Activated CD4-positive, alpha-beta T cell treated with anti-CD3 and anti-CD28 coated beads for 4 hours (primary cell): ENCODE data around the gene KHDC4.

Experiments used
- DNase-seq, 2 donors: peaks; one replicate each; pipeline ENCODE4 v3.0.0-alpha.2; 2020

Gene KHDC4

DNA sequence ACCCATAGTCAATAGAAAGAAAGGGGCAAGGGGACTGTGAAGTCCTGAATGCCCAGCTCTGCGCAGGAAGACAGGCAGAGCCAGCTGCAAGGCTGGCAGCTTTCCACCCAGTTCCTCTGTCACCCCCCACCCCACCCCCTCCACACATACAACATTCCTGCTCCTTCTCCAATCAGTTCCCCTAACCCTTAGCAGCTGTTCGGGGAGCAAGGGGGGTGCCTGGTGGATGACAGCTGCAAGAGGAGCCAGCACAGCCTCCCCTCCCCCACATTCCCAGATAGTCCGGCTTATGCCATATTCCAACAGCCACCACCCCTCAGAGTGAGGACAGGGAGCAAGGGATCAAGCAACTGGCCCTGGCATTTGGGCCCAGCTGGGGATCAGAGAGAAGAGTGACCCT, 34.5 kb upstream of the KHDC4 start:
- DNase-seq = no peak

DNA sequence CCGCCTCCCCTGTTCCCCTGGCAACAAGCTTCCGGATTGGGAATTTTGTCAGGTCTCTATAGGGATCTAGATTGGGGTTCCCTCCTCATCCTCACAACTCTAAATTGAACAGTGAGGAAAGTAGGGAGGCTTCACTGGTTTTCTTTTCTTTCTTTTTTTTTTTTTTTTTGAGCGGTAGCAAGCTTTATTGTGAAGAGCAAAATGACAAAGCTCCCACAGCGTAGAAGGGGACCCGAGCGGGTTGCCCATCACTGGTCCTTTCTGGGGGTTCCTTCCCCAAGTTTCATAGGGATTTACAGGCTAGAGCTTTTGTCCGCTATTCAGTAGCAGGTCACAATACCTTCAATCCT, 33.8 kb upstream of the KHDC4 start:
- DNase-seq = no peak

DNA sequence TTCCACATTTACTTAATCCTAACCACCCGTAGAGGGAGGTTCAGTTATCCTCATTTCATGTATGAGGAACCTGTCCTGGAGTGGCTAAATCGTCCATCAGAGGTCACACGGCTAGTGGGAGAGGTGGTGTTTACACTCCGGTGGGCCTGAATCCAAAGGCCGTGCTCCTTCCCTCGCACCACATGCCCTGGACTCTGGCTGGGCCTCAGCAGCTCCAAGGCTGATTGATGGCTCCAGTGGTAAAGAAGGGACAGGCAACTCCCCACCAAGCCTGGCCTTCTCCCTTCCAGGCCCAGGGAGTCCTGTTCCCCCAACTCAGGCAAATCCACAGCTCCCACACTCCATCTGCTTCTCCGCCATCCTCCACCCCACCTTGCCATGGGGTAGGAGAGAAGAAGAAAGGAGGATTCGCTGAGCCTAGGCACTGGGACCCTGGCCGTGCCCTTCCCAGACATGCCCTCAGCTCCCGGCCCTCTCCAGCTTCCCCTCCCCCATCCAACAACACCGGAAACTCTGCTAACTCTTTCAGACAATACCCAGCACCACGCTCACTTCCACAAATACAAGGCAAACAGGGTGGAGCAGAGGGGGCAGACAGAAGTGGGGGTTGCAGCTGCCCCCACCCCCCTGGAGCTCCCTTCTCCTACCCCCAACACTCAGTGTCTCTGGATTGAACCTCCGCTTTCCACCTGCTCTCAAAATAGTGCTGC, 33.3 kb upstream of the KHDC4 start:
- DNase-seq = no peak

DNA sequence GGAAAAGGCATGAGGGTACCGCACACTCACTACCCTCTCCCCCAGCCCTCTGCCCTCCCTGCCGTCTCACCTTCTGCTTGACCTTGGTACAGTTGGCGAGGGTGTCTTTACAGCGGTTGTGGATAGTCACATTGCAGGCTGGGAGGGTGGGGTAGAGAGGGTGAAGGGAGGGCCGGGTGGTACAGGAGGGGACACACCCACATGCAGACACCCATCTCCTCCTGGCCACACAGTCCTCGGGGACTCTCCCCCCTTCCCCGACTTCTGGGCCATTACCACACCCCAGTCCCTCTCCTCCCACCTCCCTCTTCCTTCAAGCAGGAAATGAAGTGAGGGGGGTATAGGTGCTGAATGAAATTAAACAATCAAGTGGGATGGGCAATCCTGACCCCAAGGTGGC, 32.5 kb upstream of the KHDC4 start:
- DNase-seq = no peak

DNA sequence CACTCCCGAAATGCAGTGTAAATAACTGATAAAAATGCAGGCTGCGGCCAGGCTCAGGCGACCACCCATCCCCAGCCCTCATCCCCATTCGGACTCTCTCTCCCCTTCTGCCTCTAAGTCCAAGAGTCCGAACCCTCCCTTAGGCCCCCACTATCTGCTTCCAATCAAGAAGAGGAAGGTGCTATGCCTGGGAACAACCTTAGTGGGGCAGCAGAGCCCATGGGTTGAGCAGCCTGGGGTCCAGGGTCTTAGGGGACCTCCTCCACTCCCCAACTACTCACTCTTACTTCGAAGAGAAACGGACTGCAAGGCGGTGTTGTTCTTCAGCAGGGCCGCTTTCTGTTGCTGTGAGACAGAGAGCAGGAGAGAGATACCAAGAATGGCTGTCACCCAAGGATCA, 31.9 kb upstream of the KHDC4 start:
- no peak for DNase-seq

DNA sequence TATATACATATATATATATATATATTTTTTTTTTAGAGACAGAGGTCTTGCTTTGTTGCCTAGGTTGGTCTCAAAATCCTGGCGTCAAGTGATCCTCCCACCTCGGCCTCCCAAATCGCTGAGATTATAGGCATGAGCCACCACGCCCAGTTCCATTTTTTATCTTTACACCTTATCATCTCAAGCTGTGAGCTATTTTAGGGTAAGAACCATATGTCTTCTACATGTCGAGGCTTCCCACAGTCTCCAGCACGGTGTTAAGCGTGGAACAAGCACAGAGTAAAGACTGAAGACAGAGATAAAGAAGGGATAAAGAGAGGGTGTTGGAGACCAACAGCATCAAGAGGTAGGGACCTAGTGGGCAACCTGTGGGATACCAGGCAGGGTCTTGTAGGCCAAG, 30.0 kb upstream of the KHDC4 start:
- no peak for DNase-seq

DNA sequence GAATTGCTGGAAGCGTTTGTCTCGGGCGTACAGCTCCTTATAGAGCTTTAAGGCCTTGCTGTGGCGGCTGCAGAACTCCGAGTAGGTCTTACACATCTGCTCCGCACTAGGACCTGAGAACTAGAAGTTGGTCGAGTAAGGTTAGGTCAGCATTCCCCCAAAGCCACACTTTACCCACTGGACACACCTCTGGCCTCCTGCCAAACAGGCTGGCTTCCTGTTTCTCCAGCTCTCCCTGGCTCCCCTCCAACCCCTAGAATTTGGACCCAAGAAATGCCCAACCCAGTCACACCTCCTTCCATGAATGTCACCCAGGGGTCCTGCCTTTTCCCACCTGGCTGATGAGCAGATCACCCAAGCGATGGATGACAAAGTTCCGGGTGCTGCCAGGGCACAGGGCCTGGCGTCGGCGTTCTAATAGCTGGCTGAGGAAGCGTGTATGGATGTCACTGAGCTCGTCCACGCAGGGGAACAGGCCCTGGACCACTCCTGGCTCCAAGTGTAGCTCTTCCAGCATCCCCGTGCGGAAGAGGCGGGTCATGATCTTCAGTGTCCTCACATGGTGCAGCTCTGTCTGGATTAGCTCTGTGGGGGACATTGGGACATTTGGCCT, 28.5 kb upstream of the KHDC4 start:
- no peak for DNase-seq

DNA sequence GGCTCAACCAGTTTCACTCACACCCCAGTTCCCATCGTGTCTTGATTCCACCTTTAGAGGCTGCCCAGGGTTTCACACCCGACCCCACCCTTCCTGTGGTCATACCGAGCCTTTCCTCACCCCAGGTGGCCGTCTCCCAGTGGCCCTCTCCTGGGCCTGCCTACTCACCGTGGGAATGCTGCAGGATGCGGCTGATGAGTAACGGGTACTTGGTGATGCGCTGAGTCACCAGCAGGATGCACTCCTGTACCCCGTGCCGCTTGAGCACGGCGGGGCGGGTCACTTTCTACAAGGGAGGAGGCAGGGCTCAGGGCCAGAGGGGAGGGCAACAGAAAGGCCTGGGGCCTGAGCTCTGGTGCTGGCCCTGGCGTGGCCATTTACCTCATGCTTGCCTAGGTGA, 27.7 kb upstream of the KHDC4 start:
- DNase-seq = no peak

DNA sequence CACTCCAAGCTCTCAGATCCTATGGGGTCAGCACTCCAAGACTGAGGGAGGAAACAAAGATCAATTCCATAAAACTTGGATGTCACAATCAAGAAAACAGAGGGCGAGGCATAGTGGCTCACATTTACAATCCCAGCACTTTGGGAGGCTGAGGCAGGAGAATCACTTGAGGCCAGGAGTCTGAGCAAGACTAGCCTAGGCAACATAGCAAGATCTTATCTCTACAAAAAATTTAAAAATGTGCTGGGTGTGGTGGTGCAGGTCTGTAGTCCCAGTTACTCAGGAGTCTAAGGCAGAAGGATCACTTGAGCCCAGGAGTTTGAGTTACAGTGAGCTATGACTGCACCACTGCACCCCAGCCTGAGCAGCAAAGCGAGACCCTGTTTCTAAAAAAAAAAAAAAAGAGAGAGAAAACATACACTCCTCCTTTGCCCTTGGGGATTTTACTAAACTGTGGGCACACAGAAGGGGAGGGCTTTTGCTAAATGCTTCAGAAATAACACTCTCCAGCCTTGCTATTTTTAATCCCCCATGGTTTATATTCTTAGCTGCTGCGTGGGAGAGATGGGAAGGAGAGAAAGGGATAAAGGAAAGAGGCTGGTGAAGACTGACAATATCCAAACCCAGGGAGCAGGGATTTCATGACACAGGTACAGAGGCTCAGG, 26.0 kb upstream of the KHDC4 start:
- no peak for DNase-seq

DNA sequence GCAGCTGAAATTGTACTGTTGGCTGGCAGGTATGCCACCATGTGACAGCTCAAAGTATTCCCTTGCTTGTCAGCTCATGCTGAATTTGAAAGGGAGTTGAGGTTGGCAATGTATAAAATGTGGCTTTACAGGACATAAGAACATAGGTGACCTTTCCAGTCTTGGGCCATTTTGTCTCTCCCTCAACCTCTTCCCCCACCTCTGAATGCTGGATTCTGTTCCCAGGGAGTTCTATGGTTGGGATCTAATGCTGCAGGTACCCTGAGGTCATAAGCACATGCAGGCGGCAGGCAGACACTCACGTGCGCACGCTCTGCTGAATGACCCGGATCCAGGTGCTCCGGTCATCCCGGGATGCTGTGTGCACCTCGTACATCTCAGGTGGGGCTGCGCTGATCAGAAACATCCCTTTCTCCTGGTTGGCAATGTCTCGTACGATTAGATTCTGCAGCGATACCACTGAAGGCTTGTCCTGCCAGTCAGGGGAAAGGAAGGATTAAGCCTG, 23.2 kb upstream of the KHDC4 start:
- DNase-seq = no peak

DNA sequence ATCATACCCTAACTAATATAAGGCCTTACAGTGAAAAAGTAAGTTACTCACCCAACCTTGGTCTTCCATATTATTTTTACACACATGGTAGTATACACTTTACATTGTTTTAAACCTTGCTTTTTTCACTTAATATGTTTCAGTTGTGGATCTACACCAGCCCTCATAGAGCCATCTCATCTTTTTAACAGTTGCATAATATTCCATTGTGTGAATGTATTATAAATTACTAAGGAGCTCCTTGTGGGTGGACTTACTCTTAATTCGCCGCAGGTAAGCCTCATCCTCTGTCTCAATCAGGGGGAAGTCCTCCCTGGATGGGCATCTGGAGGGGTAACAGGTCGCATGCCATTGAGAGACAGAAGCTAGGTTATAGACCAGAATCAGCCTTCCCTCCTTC, 20.4 kb upstream of the KHDC4 start:
- no peak for DNase-seq

DNA sequence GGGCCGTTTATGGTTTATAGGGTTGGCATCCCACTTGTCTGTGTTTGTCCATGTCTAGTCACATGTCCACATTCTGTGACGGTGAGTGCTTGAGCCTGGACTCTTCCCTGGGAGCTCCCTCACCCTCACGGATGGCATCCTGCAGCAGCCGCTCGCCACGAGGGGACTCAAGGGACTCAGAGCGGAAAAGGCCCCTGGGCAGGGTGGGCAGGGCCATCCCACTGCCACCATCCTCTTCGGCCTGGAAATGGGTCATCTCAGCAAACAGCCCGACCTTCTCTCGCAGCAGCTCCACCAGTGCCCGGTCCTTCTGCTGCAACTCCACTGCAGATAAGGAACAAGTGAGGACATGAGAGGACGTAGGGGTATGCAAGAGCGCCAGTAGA, 18.3 kb upstream of the KHDC4 start:
- DNase-seq = no peak

DNA sequence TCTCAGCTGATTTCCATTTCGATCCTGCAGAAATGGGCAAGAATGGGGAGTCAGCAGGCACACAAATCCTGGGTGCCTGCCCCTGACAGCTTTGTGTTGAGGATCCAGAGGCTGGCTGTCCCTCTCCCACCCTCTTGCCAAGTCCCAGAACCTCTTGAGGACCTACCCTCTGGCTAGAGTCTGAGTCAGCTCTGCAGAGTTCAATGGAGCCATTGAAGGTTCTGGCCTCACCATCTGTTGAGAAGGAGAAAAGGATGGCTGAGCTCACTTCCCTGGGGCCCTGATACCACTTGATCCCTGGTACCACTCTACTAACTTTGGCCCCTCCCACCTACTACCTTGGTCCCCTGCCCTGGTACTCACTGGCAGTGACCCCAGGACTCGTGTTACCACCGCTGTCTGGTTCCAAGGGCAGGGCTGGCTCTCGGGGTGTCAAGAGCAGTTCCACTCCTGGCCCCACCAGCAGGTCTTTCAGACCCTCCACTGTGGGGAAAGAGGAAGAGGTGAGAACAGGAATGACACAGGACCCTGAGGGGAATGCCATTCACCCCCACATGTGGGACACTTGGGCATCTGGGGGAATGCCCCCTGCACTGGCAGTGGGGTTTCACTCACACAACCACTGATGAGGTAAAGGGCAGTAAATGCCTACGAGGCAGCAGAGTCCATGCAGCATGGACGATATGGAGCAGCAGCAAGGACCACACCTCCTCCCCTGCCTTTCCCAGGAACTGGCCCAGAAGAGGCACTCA, 17.7 kb upstream of the KHDC4 start:
- no peak for DNase-seq

DNA sequence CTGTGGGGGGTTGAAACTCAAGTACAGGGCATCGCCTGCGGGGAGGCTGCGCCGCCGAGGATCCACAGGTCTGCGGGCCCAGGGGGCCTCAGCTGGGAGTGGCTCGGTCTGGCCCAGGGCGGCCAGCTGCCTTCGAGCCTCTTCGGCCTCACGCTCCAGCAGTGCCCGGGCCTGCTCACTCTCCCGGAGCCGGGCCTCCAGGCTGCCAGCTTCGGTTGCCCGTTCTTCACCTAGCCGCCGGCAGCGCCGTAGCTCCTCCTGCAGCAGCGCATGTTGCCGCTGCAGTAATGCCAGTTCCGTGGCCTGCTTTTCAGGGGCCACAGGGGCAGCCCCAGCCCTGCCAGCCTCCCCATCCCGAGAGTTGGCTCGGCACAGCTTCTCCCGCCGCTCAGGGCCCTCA, 16.6 kb upstream of the KHDC4 start:
- no peak for DNase-seq

DNA sequence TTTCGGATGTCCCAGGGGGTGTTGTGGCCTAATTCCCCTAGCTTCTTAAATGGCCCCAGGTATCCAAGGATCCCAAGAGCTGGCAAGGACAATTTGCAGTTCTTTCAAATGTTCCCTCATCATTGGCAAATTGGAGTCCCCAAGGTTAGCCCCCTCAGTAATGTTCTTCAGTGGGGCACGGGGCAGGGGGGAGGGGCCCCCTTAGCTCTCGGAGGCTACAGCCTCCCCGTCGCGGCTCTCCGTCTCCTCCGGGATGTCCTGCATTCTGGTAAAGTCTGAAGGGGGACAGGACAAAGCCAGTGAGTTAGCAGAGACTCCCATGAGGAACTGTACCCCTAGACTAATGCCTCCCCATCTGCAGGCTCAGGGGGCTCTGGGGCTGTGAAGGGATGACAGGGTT, 13.5 kb upstream of the KHDC4 start:
- no peak for DNase-seq

DNA sequence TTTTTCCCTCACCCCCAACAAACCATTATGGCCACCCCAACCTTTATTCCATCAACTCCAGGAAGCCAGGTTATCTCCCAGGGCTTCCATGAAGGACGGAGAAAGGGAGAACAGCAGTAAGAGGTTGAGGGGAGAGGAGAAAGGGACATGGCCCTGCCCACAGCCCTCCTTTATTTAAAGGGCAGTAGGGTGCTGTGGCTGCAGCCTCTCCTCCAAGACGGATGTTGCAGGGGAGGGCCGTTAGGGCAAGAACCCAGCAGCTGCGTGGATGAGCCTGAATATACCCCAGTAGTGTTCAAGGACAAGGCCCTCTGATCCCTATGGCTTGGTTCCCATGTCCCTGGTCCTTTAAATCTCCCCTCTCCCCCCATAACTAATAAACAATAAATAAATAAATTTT, 13.1 kb upstream of the KHDC4 start:
- no peak for DNase-seq

DNA sequence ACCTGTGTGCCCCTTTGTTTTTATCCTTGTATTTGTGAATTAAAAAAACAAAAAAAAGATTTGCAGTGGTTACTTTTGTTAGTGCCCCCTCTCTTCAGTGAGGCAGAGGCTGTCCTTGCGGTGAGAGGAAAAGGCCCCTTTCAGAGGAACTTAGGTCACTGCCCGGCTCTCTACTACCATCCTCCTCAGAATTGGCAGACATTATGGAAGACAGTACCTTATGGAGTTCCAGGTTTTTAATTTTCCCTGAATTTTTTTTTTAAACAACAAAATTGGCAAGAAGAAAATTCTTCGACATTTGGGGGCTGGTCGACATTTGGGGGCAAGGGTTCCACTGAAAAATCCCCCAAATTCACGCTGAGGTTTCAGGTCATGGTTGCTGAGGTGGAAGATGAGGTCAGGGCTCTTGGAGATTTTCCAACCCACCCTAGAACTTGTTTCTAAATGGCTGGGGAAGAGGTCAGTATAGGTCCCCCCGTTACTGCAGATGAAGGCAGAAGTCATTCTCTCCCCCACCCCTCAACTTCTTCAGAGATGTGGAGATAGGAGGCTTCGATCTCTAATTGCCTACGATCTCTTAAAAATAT, 12.5 kb upstream of the KHDC4 start:
- DNase-seq = no peak

DNA sequence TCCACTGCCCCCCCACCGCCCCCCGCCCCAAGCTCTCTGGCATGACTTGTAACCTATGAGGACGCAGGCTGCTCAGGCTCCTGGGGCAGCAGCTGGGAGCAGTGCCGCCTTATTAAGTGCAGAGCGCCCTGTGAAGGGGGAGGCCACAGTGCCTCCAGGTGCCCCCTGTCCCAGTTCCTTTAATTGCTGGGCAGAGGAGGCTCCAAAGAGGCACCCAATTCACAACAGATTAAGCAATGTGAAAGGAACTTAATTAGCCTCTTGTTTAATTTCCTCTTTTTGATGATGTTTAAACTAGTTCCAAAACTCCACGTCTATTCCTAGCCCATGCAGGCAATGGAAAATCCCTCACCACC, 10.2 kb upstream of the KHDC4 start:
- DNase-seq = no peak

DNA sequence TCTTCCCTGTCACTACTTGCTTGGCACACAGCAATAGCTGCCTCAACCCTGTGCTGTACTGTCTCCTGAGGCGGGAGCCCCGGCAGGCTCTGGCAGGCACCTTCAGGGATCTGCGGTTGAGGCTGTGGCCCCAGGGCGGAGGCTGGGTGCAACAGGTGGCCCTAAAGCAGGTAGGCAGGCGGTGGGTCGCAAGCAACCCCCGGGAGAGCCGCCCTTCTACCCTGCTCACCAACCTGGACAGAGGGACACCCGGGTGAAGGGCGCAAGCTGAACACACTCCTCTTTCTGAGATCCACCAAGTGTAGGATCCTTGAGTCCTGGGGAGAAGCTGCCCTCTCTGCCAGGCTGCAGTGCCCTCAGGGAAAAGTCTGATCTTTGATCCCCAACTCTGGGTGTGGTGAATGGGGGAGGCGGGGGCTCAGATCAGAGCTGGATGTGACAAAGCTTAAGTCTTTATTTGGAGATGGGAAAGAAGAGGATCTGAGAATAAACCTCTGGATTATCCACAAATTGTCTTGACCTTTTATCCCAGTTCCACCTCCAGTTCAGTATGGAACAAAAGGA, 8.4 kb upstream of the KHDC4 start:
- DNase-seq = no peak

DNA sequence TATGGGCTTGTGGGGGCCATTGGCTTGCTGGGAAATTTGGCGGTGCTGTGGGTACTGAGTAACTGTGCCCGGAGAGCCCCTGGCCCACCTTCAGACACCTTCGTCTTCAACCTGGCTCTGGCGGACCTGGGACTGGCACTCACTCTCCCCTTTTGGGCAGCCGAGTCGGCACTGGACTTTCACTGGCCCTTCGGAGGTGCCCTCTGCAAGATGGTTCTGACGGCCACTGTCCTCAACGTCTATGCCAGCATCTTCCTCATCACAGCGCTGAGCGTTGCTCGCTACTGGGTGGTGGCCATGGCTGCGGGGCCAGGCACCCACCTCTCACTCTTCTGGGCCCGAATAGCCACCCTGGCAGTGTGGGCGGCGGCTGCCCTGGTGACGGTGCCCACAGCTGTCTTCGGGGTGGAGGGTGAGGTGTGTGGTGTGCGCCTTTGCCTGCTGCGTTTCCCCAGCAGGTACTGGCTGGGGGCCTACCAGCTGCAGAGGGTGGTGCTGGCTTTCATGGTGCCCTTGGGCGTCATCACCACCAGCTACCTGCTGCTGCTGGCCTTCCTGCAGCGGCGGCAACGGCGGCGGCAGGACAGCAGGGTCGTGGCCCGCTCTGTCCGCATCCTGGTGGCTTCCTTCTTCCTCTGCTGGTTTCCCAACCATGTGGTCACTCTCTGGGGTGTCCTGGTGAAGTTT, 7.8 kb upstream of the KHDC4 start:
- DNase-seq = no peak

DNA sequence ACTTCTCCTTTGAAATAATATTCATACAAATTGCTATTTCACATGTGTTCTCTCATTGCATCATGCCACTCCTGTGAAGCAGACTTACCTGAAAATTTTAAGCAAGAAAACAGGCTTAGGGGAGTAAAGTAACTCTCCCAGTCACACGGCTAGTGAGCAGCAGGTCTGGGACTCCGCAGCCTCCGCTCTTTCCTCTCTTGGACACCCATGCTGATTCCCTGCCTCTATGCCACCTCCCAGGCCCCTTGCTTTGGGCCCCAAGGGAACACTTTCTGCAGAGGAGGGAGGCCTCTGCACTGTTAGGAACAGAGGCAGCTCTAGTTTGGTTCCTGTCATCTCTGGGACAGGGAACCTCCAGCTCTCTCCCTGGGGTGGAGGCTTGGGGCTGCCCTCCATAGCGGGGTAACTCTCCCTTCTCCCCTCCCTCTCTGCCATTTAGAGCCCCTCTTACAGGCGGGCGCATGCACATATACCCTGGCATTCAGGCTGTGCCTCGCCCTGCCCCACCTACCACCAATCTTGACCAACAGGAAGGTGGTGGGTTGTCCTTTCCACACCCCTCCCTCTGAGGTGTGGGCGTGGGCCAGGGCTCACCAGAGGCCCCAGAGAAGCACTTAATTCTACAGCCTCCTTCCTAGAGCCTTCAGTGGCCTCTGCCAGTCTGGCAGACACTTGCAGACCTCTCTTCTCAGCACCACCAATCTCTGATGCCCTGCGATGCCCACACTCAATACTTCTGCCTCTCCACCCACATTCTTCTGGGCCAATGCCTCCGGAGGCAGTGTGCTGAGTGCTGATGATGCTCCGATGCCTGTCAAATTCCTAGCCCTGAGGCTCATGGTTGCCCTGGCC, 7.0 kb upstream of the KHDC4 start, which contains the start of gene RXFP4:
Gene RXFP4, plus strand, starts transcription at position 646 of the 852 bp plus-strand sequence. Its CDS starts 72 bp downstream, at position 718.
- DNase-seq = no peak
